Kidney glomerular epithelial cell (primary cell): ENCODE results near the gene ANTXR2.
"Not testable (repeated sequence)": the region's sequence is repeated elsewhere in the genome, so short reads cannot be mapped to it uniquely, and the experiment has no call there.

Experiments used
- DNase-seq: peaks from one replicate; lab custom pipeline; 2025; lab: John Stamatoyannopoulos, UW

The ANTXR2 gene

GRCh38 chr4:80072744-80073472, at the start of gene ANTXR2:
ANTXR2 (minus strand) TSS chr4:80073229; CDS start chr4:80072560, 669 bp downstream.
- DNase-seq, result peak; percentile 88

- not testable (repeated sequence) for DNase-seq
These were observed 48.8 kb upstream of the ANTXR2 start for GRCh38 chr4:80121815-80122214.

GRCh38 chr4:80119620-80120019, 46.6 kb upstream of the ANTXR2 start:
- DNase-seq, result not testable (repeated sequence)

GRCh38 chr4:80116516-80116915, 43.5 kb upstream of the ANTXR2 start:
- DNase-seq, result no peak

GRCh38 chr4:80115368-80116181, 42.5 kb upstream of the ANTXR2 start:
- DNase-seq, result no peak

DNA sequence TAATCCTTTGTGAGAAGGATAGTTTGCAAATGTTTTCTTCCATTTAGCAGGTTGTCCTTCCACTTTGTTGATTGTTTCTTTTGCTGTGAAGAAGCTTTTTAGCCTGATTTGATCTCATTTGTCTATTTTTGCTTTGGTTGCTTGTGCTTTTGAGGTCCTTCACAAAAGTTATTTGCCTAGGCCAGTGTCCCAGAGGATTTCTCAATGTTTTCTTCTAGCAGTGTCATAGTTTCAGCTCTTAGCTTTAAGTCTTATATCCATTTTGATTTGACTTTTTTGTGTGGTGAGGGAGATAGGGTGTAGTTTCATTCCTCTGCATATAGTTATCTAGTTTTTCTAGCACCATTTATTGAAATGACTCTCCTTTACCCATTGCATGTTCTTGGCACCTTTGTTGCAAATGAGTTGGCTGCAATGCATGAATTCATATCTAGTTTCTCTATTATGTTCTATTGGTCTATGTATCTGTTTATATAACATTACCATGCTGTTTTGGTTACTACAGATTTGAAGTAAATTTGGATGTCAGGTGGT, 41.8 kb upstream of the ANTXR2 start:
- no peak for DNase-seq

GRCh38 chr4:80113615-80114014, 40.6 kb upstream of the ANTXR2 start:
- no peak for DNase-seq

DNA sequence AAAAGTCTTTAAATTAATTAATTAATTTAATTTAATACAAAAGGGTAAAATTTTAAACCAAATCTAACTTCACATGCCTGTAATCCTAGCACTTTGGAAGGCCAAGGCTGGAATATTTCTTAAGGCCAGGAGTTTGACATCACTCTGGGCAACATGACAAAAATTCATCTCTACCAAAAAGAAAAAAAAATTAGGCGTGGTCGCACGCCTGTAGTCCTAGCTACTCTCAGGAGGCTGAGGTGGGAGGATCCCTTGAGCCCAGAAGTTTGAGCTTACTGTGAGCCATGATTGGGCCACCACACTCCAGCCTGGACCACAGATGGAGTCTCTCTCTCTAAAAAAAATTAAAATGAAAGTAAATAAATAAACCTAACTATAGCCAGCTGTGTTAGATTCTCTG, 39.2 kb upstream of the ANTXR2 start:
- no peak for DNase-seq

DNA sequence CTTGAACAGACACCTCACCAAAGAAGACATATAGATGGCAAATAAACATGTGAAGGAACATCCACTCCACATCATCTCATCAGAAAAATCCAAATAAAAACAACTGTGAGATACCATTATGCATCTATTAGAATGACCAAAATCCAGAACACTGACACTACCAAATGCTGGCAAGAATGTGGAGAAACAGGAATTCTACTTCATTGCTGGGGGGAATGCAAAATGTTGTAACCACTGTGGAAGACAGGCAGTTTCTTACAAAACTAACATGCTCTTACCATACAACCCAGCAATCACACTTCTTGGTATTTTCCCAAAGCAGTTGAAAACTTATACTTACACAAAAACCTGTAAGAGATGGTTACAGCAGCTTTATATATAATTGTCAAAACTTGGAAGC, 38.2 kb upstream of the ANTXR2 start:
- no peak for DNase-seq

DNA sequence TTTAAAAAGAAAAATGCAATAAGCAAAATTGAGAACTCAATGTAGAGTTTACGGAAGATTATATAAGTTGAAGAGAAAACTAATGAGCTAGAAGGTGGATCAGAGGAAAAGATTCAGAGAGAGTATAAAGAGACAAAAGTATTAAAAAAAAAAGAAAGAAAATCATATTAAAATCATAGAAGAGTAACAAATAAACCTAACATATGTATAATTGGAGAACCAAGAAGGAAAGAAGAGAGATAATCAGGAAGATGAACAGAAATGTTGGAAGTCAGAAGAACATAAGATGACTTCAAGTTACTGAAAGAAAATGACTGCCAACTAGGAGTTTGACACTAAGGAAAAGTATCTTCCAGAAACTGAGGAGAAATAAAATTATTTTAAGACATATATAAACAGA, 34.3 kb upstream of the ANTXR2 start:
- DNase-seq, result no peak

DNA sequence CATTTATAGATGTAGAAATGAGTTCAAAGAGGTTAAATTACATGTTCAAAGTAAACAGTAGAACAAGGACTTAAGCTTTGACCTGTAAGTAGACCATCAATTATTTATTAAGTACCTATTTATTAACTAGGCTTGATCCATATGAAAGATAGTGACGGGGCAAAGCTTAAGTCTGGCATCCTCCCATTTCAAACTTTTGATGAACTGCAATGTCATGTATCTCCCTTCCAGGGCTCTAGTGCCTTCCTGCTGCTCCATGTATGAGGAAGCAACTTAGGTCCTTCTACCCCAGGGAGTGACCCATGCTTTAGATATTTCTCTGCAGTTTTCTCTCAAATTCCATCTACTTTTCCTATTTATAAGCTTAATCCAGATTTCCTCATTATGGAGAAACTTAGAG, 31.9 kb upstream of the ANTXR2 start:
- DNase-seq, result no peak

- no peak for DNase-seq
These were observed 30.6 kb upstream of the ANTXR2 start for GRCh38 chr4:80103629-80104028.

- no peak for DNase-seq
These were observed 28.7 kb upstream of the ANTXR2 start for GRCh38 chr4:80101792-80102116.

- no peak for DNase-seq
These were observed 28.2 kb upstream of the ANTXR2 start for GRCh38 chr4:80101071-80101791.

DNA sequence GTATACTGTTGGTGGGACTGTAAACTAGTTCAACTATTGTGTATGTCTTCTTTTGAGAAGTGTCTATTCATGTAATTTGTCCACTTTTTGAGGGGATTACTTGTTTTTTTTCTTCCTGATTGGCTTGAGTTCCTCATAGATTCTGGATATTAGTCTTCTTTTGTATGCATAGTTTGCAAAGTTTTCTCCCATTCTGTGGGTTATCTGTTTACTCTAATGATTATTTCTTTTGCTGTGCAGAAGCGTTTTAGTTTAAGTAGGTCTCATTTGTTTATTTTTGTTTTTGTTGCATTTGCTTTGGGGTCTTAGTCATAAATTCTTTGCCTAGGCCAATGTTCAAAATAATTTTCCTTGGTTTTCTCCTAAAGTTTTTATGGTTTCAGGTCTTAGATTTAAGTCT, 26.6 kb upstream of the ANTXR2 start:
- DNase-seq, result no peak

DNA sequence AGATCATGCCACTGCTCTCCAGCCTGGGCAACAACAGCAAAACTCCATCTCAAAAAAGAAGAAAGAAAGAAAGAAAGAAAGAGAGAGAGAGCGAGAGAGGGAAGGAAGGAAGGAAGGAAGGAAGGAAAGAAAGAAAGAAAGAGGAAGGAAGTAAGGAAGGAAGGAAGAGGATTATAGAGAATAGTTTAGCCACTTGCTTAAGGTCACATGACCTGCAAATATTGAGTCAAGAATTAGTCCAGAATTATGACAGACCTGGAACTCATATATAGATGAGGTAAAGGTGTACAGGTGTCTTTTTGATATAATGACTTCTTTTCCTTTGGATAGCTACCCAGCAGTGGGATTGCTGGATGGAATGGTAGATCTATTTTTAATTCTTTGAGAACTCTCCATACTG, 25.6 kb upstream of the ANTXR2 start:
- no peak for DNase-seq

- DNase-seq, result no peak
These were observed 24.6 kb upstream of the ANTXR2 start for GRCh38 chr4:80097400-80098177.

DNA sequence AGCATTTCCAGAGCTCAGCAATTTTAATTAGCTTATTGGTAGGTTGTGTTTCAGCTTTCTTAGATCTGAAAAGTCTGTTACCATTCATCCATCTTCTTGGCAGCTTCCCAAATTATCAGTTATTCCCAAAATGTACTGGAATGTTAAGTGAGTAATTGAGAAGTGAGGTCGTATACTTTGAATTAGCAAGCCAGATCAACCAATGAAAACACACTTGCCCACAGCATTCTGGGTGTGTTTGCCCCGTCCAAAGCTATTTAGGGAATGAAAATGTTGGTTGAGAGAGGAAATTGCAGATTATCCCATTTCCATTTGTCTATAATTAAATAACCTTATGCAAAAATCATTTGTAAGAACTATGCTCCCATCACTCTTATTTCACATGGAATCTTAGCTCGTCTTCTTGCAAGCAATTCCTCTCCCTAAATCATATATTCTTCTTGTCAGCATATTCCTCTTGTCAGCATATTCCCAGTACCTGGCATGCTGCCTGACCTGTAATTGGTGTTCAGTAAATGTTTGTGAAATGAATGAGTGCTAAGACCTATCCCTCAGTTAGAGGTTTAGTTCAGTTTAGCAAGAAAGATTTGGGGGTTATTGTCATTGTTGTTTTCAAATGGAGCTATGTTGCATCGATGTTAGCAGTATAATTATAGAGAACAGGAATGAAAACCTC, 23.3 kb upstream of the ANTXR2 start:
- no peak for DNase-seq

GRCh38 chr4:80094191-80094590, 21.2 kb upstream of the ANTXR2 start:
- no peak for DNase-seq

- DNase-seq, result no peak
These were observed 20.5 kb upstream of the ANTXR2 start for GRCh38 chr4:80093563-80093962.

DNA sequence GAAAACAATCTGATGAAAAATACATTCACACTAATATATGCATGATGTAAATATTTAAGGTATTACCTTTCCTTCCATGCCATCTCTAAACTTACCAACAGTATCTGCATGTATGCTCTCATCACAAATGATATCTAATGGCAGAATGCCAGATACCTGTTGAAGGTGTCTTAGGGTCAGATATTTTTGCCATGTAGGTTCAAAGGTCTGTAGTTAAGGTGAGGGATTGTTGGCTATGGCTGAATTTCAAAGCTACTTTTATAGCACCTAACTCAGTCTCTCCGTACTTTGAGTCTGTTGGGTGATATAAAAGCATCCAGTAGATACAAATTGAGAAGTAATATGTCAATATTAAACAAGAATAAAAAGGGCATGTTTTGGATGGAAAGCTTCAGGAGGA, 19.8 kb upstream of the ANTXR2 start:
- DNase-seq, result no peak
